Measurements from ENCODE around the gene CDH23.

DNA sequence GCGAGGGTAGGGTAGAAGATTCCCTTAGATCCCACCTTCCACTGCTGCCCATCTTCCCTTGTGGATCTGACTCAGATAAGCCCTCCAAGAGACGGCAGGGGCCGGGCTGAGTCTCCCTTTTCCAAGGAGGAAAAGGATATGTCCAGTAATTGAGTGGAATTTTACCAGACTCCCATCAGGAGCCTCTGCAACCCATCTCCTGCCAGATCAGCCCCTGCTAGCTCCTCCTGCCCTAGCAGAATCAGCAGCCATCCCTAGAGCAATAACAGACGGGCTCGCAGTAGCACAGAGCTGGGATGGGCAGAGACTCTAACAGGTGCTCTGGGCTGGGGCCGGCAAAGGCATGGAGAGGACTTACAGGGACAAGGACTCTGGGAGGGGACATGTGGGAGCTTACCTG, 249.3 kb downstream of the CDH23 start:
- TF ChIP-seq, protein P1, sequence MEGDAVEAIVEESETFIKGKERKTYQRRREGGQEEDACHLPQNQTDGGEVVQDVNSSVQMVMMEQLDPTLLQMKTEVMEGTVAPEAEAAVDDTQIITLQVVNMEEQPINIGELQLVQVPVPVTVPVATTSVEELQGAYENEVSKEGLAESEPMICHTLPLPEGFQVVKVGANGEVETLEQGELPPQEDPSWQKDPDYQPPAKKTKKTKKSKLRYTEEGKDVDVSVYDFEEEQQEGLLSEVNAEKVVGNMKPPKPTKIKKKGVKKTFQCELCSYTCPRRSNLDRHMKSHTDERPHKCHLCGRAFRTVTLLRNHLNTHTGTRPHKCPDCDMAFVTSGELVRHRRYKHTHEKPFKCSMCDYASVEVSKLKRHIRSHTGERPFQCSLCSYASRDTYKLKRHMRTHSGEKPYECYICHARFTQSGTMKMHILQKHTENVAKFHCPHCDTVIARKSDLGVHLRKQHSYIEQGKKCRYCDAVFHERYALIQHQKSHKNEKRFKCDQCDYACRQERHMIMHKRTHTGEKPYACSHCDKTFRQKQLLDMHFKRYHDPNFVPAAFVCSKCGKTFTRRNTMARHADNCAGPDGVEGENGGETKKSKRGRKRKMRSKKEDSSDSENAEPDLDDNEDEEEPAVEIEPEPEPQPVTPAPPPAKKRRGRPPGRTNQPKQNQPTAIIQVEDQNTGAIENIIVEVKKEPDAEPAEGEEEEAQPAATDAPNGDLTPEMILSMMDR (conservative IDR thresholded peaks at IDR 0.05 in 1 of 2, IDR thresholded peaks at IDR 0.05 in 1 of 2; ENCODE audit: extremely low read depth in 1 of 2, insufficient read depth in 1 of 2, low read depth in 1 of 2, low read length in 2 of 2) = no peak
- no peak for TF ChIP-seq EZH2 (IDR thresholded peaks at IDR 0.05; ENCODE audit: borderline replicate concordance, low read length)
